Adrenal gland (tissue), 12 donors: ENCODE data around the gene CST7. TPM values are rescaled to one million over a fixed set of nuclear protein-coding genes. Genes with fewer than 3 reads are reported as not detected.

Experiments used
- DNase-seq, 7 donors: peaks; one replicate each; pipeline ENCODE4 v3.0.0-alpha.2; 2019 to 2020
- H3K27ac ChIP-seq, 5 donors: fragments of 200-600 bp; sonication (generic) in 4 of 5; 1 replicate in 3 of 5; 2 replicates in 2 of 5; pipeline versions ENCODE4 v1.5.1 to v1.8.0; 2016 to 2020; ENCODE audit warnings: mild to moderate bottlenecking in 1 of 5
- H3K27me3 ChIP-seq: fragments of 200-600 bp; 2 replicates; pipeline ENCODE4 v1.8.0; 2021
- H3K36me3 ChIP-seq, 2 donors: fragments of 200-600 bp; replicated peaks in 1 of 2; 1 replicate in 1 of 2; 2 replicates in 1 of 2; pipeline versions ENCODE4 v1.5.1 to v1.8.0; 2018 to 2022
- H3K4me1 ChIP-seq, 2 donors: fragments of 200-600 bp; replicated peaks in 1 of 2; 1 replicate in 1 of 2; 2 replicates in 1 of 2; pipeline versions ENCODE4 v1.5.1 to v1.8.0; 2018 to 2021
- H3K4me3 ChIP-seq, 4 donors: fragments of 200-600 bp; sonication (generic) in 3 of 4; one replicate each; pipeline ENCODE4 v1.5.1; 2016 to 2018
- H3K9me3 ChIP-seq, 3 donors: fragments of 200-600 bp; sonication (generic) in 1 of 3; replicated peaks in 1 of 3; 1 replicate in 2 of 3; 2 replicates in 1 of 3; pipeline versions ENCODE4 v1.5.1 to v1.8.0; 2016 to 2021
- POLR2A ChIP-seq, 2 donors: fragments of 450-650 bp; IDR thresholded peaks; one replicate each; pipeline ENCODE4 v1.6.1; 2017; ENCODE audit warnings: antibody characterized with exemption in 2 of 2, mild to moderate bottlenecking in 2 of 2, moderate library complexity in 1 of 2
- WGBS, 4 donors: extraction: QIAGEN DNeasy Blood & Tissue Kit in 2 of 4; methylation state at CpG; one replicate each; pipeline versions ENCODE4 v1.1.5 to v1.1.7; 2013 to 2017; 5-methylcytosine and 5-hydroxymethylcytosine counted together
- intact Hi-C, 2 donors: fragments of 100-400 bp; cut with DNase I; formaldehyde crosslinking; loops; one replicate each; pipeline versions ENCODE4 v1.14.1 to v1.15.0; 2022 to 2023
- polyA plus RNA-seq, 3 donors: library from polyadenylated mRNA; stranded (reverse); fragments of 200-250 nt in 2 of 3; fragments of 350-450 nt in 1 of 3; fragmentation: Illumina TruSeq in 1 of 3; extraction: RNeasy Lipid Tissue Mini Kit (QIAGEN cat#74804) in 1 of 3; gene quantifications; one replicate each; pipeline ENCODE4 v1.2.3, GENCODE V29; 2013 to 2014
- total RNA-seq, 9 donors: library from RNA; depleted of rRNA in 4 of 9; stranded (reverse); fragments of >200 nt in 4 of 9; fragments of 120-200 nt in 1 of 9; fragmentation: NEBNext Ultra II Directional in 1 of 9; extraction: Animal tissue kit (Norgen Biotek cat#: 25700) in 1 of 9; gene quantifications; one replicate each; pipeline versions ENCODE4 v1.1.0 to v1.2.4, GENCODE V29; 2013 to 2023
- TF ChIP-seq, protein P1 (sequence below), 6 experiments: fragments of 450-650 bp in 4 of 6; fragments of 200-600 bp in 2 of 6; sonication (generic) in 1 of 6; IDR thresholded peaks; 1 replicate in 5 of 6; 2 replicates in 1 of 6; pipeline versions ENCODE4 v1.5.1 to v1.8.0; 2016 to 2021; ENCODE audit warnings: antibody characterized with exemption in 6 of 6, mild to moderate bottlenecking in 2 of 6, moderate library complexity in 1 of 6
- donor health status: healthy with polysubstance abuse.
- donor health status: Bipolar disorder and iron deficiency.
- donor health status: DM: yes; HTN: yes; CAD: no.
- donor health status: DM: no; HTN: no; CAD: no.
- donor health status: DM: no; HTN: no; CAD: no.
- donor health status: DM: yes; HTN: yes; CAD: no.

Gene CST7
- total and polyA plus RNA-seq, 12 donors = 0.17 to 4.1 (median 0.93) TPM

DNA sequence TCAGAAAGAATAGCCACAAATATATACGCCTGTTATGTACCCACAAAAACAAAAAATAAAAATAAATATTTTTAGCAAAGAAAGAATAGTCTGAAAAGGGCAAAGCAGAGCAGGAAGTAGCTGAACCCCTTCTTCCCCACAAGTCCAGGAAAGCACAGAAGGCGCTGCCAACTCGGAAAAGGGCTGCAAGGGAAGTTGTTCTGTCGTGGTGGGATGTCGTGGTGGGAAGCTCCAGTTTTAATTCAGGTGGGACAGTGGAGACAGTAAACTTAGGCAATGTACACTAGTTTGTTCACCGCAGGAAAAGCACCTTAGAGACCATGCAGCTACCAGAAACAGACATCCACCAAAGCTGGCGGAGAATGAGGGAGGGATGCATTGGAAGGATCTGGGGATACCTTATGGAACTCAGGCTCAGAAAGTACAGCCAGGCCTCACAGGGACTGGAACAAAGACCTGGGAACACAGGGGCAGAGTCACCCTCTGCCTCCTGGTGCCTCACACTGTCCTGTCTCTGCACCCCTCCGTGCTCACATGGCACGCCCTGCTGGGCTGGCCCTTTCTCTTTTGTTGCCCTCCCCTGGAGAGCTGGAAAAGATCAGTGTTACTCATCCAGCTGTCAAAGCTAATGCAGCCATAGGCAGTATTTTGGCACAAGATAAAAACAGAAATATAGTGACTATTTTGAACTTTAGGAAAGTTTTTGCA is 46.8 kb downstream of the CST7 start:
- intact Hi-C loops = loop anchor here (2.0 kb wide), 2 partner anchors 67 to 69 kb away; no protein-coding TSS in a partner anchor
- H3K4me1 ChIP-seq = peaks cover 0 to 28% of the 10 kb centered on the region in 2 donors
- H3K4me3 ChIP-seq = no peak overlapping the region
- H3K27me3 ChIP-seq = no peaks in the 10 kb centered on the region
- H3K27ac ChIP-seq = no peak overlapping the region
- H3K36me3 ChIP-seq = no peaks in the 10 kb centered on the region
- DNase-seq = peak in 4 of 7 donors; percentile 12 to 47 (median 16)
- 75 to 85% (median 77%) methylated on average over 9 of the region's 9 CpGs for WGBS, 4 donors
- H3K9me3 ChIP-seq = no peaks in the 10 kb centered on the region
- no peak for TF ChIP-seq POLR2A (IDR thresholded peaks at IDR 0.05)
- TF ChIP-seq, protein P1, sequence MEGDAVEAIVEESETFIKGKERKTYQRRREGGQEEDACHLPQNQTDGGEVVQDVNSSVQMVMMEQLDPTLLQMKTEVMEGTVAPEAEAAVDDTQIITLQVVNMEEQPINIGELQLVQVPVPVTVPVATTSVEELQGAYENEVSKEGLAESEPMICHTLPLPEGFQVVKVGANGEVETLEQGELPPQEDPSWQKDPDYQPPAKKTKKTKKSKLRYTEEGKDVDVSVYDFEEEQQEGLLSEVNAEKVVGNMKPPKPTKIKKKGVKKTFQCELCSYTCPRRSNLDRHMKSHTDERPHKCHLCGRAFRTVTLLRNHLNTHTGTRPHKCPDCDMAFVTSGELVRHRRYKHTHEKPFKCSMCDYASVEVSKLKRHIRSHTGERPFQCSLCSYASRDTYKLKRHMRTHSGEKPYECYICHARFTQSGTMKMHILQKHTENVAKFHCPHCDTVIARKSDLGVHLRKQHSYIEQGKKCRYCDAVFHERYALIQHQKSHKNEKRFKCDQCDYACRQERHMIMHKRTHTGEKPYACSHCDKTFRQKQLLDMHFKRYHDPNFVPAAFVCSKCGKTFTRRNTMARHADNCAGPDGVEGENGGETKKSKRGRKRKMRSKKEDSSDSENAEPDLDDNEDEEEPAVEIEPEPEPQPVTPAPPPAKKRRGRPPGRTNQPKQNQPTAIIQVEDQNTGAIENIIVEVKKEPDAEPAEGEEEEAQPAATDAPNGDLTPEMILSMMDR (IDR thresholded peaks at IDR 0.05) = no peak

DNA sequence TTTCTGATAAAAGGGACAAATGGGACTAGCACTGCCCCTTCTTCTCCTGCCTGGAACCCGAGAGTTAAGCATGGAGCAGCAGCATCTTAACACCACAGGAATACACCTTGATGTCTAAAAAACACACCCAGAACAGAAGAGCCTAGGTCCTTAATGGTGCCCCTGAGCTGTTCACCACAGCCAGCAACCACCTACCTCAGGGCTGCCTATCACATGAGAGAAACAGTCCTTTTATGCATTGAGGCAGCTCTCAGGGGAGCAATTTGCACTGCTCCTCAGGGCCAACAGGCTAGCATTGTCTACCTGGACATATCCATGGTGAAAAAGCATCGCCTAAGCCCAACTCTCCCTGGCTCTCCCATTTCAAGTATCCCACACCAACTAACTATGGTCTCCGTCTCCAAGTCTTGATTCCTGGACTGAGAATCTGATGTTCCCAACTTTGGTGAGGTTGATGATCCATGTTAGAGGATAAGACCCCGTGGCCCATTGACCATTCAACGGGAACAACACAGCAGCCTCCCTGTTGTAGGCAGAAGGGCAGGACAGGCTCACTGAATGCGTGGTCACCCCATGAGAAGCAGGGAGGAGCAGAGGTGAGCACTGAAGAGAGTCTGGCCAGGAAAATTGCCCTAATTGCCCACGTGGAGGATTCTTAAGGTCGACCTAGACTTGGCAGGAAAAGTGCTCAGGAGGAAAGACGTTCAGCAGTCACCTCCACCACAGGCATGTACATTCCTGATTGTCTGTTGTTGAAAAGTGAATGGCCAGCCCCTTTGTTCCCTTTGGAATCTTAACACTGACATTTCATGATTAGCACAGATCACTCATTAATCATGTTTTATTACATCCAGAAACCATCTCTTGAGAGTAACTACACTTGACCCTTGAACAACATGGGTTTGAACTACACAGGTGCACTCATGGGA is 47.6 kb downstream of the CST7 start:
- no peak overlapping the region for H3K4me3 ChIP-seq
- H3K27ac ChIP-seq = no peak overlapping the region
- no peaks in the 10 kb centered on the region for H3K9me3 ChIP-seq
- 65 to 73% (median 72%) methylated on average over 8 to 9 of the region's 9 CpGs for WGBS, 4 donors
- TF ChIP-seq, protein P1 (IDR thresholded peaks at IDR 0.05) = no peak
- TF ChIP-seq POLR2A (IDR thresholded peaks at IDR 0.05) = no peak
- H3K36me3 ChIP-seq = no peaks in the 10 kb centered on the region
- intact Hi-C loops = no loop called here
- H3K27me3 ChIP-seq = no peaks in the 10 kb centered on the region
- H3K4me1 ChIP-seq = peaks cover 0 to 20% of the 10 kb centered on the region in 2 donors
- peak in 4 of 7 donors; percentile 7 to 35 (median 12) for DNase-seq

DNA sequence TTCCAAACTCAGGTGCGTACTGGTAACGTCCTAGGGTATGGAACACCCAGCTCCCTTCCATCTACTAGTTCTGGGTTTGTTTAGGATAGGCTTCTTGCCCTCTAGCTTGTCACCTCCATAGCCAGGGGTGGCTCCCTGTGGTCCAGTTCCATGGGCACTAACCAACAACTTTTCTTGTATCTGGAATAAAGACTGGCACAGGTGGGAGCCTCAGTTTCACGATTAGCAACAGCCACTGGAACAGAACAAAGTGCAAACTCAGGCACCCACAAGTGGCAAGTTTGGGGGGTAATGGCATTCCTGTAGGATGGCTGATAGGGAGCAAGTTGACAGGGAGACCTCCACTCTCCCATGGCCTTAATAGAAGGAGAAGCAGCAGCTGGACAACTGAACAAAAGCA is 49.1 kb downstream of the CST7 start:
- no peak overlapping the region for H3K27ac ChIP-seq
- no peaks in the 10 kb centered on the region for H3K27me3 ChIP-seq
- intact Hi-C loops = no loop called here
- no peak overlapping the region for H3K4me3 ChIP-seq
- no peak for TF ChIP-seq POLR2A (IDR thresholded peaks at IDR 0.05)
- TF ChIP-seq, protein P1 (IDR thresholded peaks at IDR 0.05) = no peak
- WGBS, 4 donors = 64 to 93% (median 75%) methylated on average over 3 of the region's 3 CpGs
- H3K9me3 ChIP-seq = no peaks in the 10 kb centered on the region
- DNase-seq = peak in 3 of 7 donors; percentile 2 to 35 (median 7)
- H3K36me3 ChIP-seq = no peaks in the 10 kb centered on the region
- H3K4me1 ChIP-seq = peaks cover 0 to 16% of the 10 kb centered on the region in 2 donors
